Measurements from ENCODE around the gene GARNL3. TPM values are rescaled to one million over a fixed set of nuclear protein-coding genes. Genes with fewer than 3 reads are reported as not detected.

GARNL3 gene
- total RNA-seq, 1 donor, result 5.8 TPM

- no peak overlapping the region for H3K4me3 ChIP-seq (ENCODE audit: insufficient read depth, low read length)
Observed at GRCh38 chr9:127278372-127278771, 13.8 kb downstream of the GARNL3 start.

GRCh38 chr9:127279717-127280285 is 15.2 kb downstream of the GARNL3 start:
- Histone ChIP-seq H3K4me2 (ENCODE audit: insufficient read depth, low read length) (no peak overlapping the region), H3K79me2 (ENCODE audit: insufficient read depth, low read length) (no peaks in the 10 kb centered on the region), H3K4me3 (ENCODE audit: insufficient read depth, low read length) (no peak overlapping the region), H3K9me3 (ENCODE audit: low read depth, low read length) (no peaks in the 10 kb centered on the region), H3K27me3 (ENCODE audit: insufficient read depth, low read length) (no peaks in the 10 kb centered on the region), H3K36me3 (ENCODE audit: insufficient read depth, low read length) (no peaks in the 10 kb centered on the region), H4K20me1 (ENCODE audit: insufficient read depth, low read length) (no peaks in the 10 kb centered on the region), H3K27ac (ENCODE audit: low read depth, low read length) (no peak overlapping the region), H2AFZ (ENCODE audit: low read length) (no peak overlapping the region), H3K4me1 (ENCODE audit: insufficient read depth, low read length) (no peaks in the 10 kb centered on the region)
- TF ChIP-seq CTCF (IDR thresholded peaks at IDR 0.05; ENCODE audit: extremely low read depth, low read depth, low read length), result no peak
- no peak for DNase-seq (ENCODE audit: insufficient read length, low spot score, missing footprints)

More at GRCh38 chr9:127278372-127278771, 13.8 kb downstream of the GARNL3 start:
- H3K4me1 ChIP-seq (ENCODE audit: insufficient read depth, low read length), result no peaks in the 10 kb centered on the region
- no peaks in the 10 kb centered on the region for H3K36me3 ChIP-seq (ENCODE audit: insufficient read depth, low read length)
- no peak overlapping the region for H2AFZ ChIP-seq (ENCODE audit: low read length)
- no peaks in the 10 kb centered on the region for H3K9me3 ChIP-seq (ENCODE audit: low read depth, low read length)
- no peak for TF ChIP-seq CTCF (IDR thresholded peaks at IDR 0.05; ENCODE audit: extremely low read depth, low read depth, low read length)
- no peak overlapping the region for H3K4me2 ChIP-seq (ENCODE audit: insufficient read depth, low read length)
- no peak overlapping the region for H3K27ac ChIP-seq (ENCODE audit: low read depth, low read length)
- H3K27me3 ChIP-seq (ENCODE audit: insufficient read depth, low read length), result no peaks in the 10 kb centered on the region
- no peaks in the 10 kb centered on the region for H4K20me1 ChIP-seq (ENCODE audit: insufficient read depth, low read length)
- no peaks in the 10 kb centered on the region for H3K79me2 ChIP-seq (ENCODE audit: insufficient read depth, low read length)
- no peak for DNase-seq (ENCODE audit: insufficient read length, low spot score, missing footprints)

GRCh38 chr9:127280880-127281660 is 16.5 kb downstream of the GARNL3 start:
- Histone ChIP-seq H3K4me3 (ENCODE audit: insufficient read depth, low read length) (no peak overlapping the region), H4K20me1 (ENCODE audit: insufficient read depth, low read length) (no peaks in the 10 kb centered on the region), H3K79me2 (ENCODE audit: insufficient read depth, low read length) (no peaks in the 10 kb centered on the region), H3K27ac (ENCODE audit: low read depth, low read length) (no peak overlapping the region), H3K9me3 (ENCODE audit: low read depth, low read length) (no peaks in the 10 kb centered on the region), H3K27me3 (ENCODE audit: insufficient read depth, low read length) (no peaks in the 10 kb centered on the region), H3K4me1 (ENCODE audit: insufficient read depth, low read length) (no peaks in the 10 kb centered on the region), H3K4me2 (ENCODE audit: insufficient read depth, low read length) (no peak overlapping the region), H2AFZ (ENCODE audit: low read length) (no peak overlapping the region), H3K36me3 (ENCODE audit: insufficient read depth, low read length) (no peaks in the 10 kb centered on the region)
- TF ChIP-seq CTCF (IDR thresholded peaks at IDR 0.05; ENCODE audit: extremely low read depth, low read depth, low read length), result no peak
- no peak for DNase-seq (ENCODE audit: insufficient read length, low spot score, missing footprints)

GRCh38 chr9:127281891-127282290 is 17.3 kb downstream of the GARNL3 start:
- no peaks in the 10 kb centered on the region for H3K36me3 ChIP-seq (ENCODE audit: insufficient read depth, low read length)
- no peaks in the 10 kb centered on the region for H3K79me2 ChIP-seq (ENCODE audit: insufficient read depth, low read length)
- H3K4me2 ChIP-seq (ENCODE audit: insufficient read depth, low read length), result no peak overlapping the region
- no peak for TF ChIP-seq CTCF (IDR thresholded peaks at IDR 0.05; ENCODE audit: extremely low read depth, low read depth, low read length)
- no peaks in the 10 kb centered on the region for H4K20me1 ChIP-seq (ENCODE audit: insufficient read depth, low read length)
- no peaks in the 10 kb centered on the region for H3K4me1 ChIP-seq (ENCODE audit: insufficient read depth, low read length)
- no peak overlapping the region for H2AFZ ChIP-seq (ENCODE audit: low read length)
- no peaks in the 10 kb centered on the region for H3K9me3 ChIP-seq (ENCODE audit: low read depth, low read length)
- H3K27ac ChIP-seq (ENCODE audit: low read depth, low read length), result no peak overlapping the region
- no peaks in the 10 kb centered on the region for H3K27me3 ChIP-seq (ENCODE audit: insufficient read depth, low read length)
- H3K4me3 ChIP-seq (ENCODE audit: insufficient read depth, low read length), result no peak overlapping the region
- no peak for DNase-seq (ENCODE audit: insufficient read length, low spot score, missing footprints)

All from osteoblast (primary cell).